Measurements from ENCODE around the gene CD40.

Gene CD40

DNA sequence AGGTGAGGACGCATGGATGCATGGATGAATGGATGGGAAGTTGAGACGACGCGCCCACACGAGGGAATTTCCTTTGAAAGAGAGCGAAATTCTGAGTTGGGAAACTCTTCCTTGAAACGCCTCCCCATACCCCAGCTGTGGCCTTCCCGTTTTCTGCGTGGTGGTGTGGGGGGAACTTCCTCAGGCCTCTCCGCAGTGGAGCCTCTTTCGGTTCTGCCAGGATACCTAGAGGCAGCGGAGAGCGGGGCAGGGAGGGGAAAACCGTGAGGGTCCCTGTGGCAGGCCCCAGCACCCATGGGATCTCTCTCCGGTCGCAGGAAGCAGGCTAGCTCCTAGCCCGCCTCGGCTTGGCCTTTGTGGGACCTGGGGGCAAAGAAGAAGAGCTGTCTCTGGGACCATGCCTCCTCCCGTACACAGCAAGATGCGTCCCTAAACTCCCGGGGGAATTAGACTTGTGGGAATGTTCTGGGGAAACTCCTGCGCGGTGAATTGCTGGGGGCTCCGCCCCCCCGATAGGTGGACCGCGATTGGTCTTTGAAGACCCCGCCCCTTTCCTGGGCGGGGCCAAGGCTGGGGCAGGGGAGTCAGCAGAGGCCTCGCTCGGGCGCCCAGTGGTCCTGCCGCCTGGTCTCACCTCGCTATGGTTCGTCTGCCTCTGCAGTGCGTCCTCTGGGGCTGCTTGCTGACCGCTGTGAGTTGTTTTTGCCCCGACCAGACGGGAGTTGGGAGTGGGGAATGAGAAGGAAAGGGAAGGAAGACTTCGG, at the start of gene CD40:
Gene CD40, plus strand, starts transcription at position 611 of the 764 bp plus-strand sequence. Its CDS starts 30 bp downstream, at position 641.
- DNase-seq (ENCODE audit: low spot score): peak; percentile 89
- TF ChIP-seq, protein P1, sequence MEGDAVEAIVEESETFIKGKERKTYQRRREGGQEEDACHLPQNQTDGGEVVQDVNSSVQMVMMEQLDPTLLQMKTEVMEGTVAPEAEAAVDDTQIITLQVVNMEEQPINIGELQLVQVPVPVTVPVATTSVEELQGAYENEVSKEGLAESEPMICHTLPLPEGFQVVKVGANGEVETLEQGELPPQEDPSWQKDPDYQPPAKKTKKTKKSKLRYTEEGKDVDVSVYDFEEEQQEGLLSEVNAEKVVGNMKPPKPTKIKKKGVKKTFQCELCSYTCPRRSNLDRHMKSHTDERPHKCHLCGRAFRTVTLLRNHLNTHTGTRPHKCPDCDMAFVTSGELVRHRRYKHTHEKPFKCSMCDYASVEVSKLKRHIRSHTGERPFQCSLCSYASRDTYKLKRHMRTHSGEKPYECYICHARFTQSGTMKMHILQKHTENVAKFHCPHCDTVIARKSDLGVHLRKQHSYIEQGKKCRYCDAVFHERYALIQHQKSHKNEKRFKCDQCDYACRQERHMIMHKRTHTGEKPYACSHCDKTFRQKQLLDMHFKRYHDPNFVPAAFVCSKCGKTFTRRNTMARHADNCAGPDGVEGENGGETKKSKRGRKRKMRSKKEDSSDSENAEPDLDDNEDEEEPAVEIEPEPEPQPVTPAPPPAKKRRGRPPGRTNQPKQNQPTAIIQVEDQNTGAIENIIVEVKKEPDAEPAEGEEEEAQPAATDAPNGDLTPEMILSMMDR (IDR thresholded peaks at IDR 0.05; ENCODE audit: extremely low read depth, insufficient read depth, missing control alignments): no peak
- in situ Hi-C loops (cut with MboI; ENCODE audit: low pct_unique_long_range_greater_than_20kb, low sequenced_read_pairs, unreplicated experiment): no loop called here

DNA sequence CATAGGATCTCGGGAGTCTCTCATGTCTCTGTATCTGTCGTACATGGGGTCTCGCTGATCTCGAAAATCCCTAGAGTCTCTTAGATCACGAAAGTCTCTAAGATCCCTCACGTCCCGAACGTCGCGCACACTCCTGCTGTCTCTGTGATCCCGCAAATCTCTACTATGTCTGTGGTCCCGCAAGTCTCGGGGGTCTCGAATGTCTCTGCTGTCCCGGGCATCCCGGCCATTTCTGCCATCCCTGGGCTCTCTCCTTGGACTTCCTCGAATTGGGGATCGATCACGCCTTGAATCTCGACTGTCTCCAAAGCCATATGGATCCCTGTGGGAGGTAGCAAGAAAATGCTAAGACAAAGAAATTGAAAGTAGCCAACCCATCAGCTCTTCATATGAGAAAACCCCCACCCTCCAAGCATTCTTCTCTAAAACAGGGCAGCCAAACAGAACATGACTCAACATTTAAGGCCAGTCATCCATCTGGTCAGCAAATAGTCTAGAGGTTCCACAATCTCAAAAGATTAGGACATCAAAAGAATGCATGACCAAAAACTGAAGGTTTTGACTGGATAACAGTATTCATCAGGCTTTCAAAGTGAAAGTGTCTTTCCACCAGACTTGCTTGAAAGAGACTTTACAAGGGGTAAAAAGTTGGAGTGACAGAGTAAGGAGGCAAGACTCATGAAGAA, 47.8 kb upstream of the CD40 start:
- in situ Hi-C loops (cut with MboI; ENCODE audit: low pct_unique_long_range_greater_than_20kb, low sequenced_read_pairs, unreplicated experiment): no loop called here
- no peak for DNase-seq (ENCODE audit: low spot score)
- TF ChIP-seq, protein P1 (IDR thresholded peaks at IDR 0.05; ENCODE audit: extremely low read depth, insufficient read depth, missing control alignments): no peak

GRCh38 chr20:46071573-46071972, 46.5 kb upstream of the CD40 start:
- in situ Hi-C loops (cut with MboI; ENCODE audit: low pct_unique_long_range_greater_than_20kb, low sequenced_read_pairs, unreplicated experiment): no loop called here
- DNase-seq (ENCODE audit: low spot score): no peak
- TF ChIP-seq, protein P1 (IDR thresholded peaks at IDR 0.05; ENCODE audit: extremely low read depth, insufficient read depth, missing control alignments): no peak

DNA sequence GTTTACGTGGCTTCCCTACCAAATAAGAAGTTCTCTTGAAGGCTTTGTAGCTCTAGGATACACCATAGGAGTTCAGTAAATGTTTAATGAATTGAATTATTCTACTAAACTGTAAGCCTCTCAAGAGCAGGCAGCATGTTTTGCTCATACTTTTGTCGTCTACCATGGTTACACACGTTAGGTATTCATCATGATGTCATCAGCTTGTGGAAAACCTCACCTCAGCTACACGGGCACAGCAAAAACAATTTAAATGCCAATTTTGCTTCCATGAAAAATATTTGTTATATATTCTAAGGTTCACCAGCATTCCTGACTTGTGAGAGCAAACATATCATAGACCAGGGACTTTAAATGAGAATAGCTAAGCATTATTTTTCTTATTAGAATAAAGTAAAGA, 45.1 kb upstream of the CD40 start:
- no peak for DNase-seq (ENCODE audit: low spot score)
- TF ChIP-seq, protein P1 (IDR thresholded peaks at IDR 0.05; ENCODE audit: extremely low read depth, insufficient read depth, missing control alignments): no peak
- in situ Hi-C loops (cut with MboI; ENCODE audit: low pct_unique_long_range_greater_than_20kb, low sequenced_read_pairs, unreplicated experiment): no loop called here

- TF ChIP-seq, protein P1 (IDR thresholded peaks at IDR 0.05; ENCODE audit: extremely low read depth, insufficient read depth, missing control alignments): no peak
- DNase-seq (ENCODE audit: low spot score): no peak
Measured at GRCh38 chr20:46073443-46073842, 44.7 kb upstream of the CD40 start.

GRCh38 chr20:46074006-46074405, 44.1 kb upstream of the CD40 start:
- TF ChIP-seq, protein P1 (IDR thresholded peaks at IDR 0.05; ENCODE audit: extremely low read depth, insufficient read depth, missing control alignments): no peak
- in situ Hi-C loops (cut with MboI; ENCODE audit: low pct_unique_long_range_greater_than_20kb, low sequenced_read_pairs, unreplicated experiment): no loop called here
- DNase-seq (ENCODE audit: low spot score): no peak

More at GRCh38 chr20:46073443-46073842, 44.7 kb upstream of the CD40 start:
- in situ Hi-C loops (cut with MboI; ENCODE audit: low pct_unique_long_range_greater_than_20kb, low sequenced_read_pairs, unreplicated experiment): no loop called here

All from GM13977 (cell line).